Heart right ventricle (tissue), 16 donors: ENCODE data around the gene PUSL1. TPM values are rescaled to one million over a fixed set of nuclear protein-coding genes. Genes with fewer than 3 reads are reported as not detected.
A peak's percentile ranks its signal among the peaks of the same experiment; 100 is the strongest.
"Not testable (repeated sequence)": the region's sequence is repeated elsewhere in the genome, so short reads cannot be mapped to it uniquely, and the experiment has no call there.

Source experiments
- ATAC-seq, 8 donors: fragments of 200-7000 bp; cut with Tn5 transposase; one replicate each; pipeline ENCODE4 v1.9.1; 2020; ENCODE audit warnings: mild to moderate bottlenecking in 8 of 8, moderate library complexity in 8 of 8, moderate number of reproducible peaks in 1 of 8
- DNase-seq, 2 donors: peaks; one replicate each; pipeline ENCODE4 v3.0.0-alpha.2; 2020
- H3K27ac ChIP-seq, 10 donors: fragments of 200-600 bp; sonication (generic) in 2 of 10; one replicate each; pipeline versions ENCODE4 v1.5.0 to v1.8.0; 2020 to 2022; ENCODE audit warnings: mild to moderate bottlenecking in 3 of 10
- H3K27me3 ChIP-seq, 7 donors: fragments of 200-600 bp; one replicate each; pipeline ENCODE4 v1.8.0; 2021 to 2022; ENCODE audit warnings: mild to moderate bottlenecking in 2 of 7
- H3K36me3 ChIP-seq, 9 donors: fragments of 200-600 bp; sonication (generic) in 1 of 9; one replicate each; pipeline versions ENCODE4 v1.5.0 to v1.8.0; 2020 to 2022; ENCODE audit warnings: mild to moderate bottlenecking in 2 of 9
- H3K4me1 ChIP-seq, 9 donors: fragments of 200-600 bp; sonication (generic) in 1 of 9; one replicate each; pipeline versions ENCODE4 v1.5.0 to v1.8.0; 2020 to 2022; ENCODE audit warnings: mild to moderate bottlenecking in 4 of 9
- H3K4me3 ChIP-seq, 10 donors: fragments of 200-600 bp; sonication (generic) in 2 of 10; one replicate each; pipeline versions ENCODE4 v1.5.0 to v1.8.0; 2020 to 2022; ENCODE audit warnings: mild to moderate bottlenecking in 7 of 10, moderate library complexity in 2 of 10
- H3K9me3 ChIP-seq, 11 donors: fragments of 200-600 bp in 10 of 11; sonication (generic) in 2 of 11; one replicate each; pipeline versions ENCODE4 v1.5.0 to v1.8.0; 2013 to 2022; ENCODE audit warnings: mild to moderate bottlenecking in 2 of 11, control low read depth in 1 of 11, moderate library complexity in 1 of 11
- WGBS, 2 donors: extraction: QIAGEN DNeasy Blood & Tissue Kit; methylation state at CpG; one replicate each; pipeline ENCODE4 v1.1.7; 2013; ENCODE audit warnings: inconsistent platforms in 1 of 2; 5-methylcytosine and 5-hydroxymethylcytosine counted together
- intact Hi-C, 10 donors: fragments of 100-400 bp; cut with DNase I; formaldehyde crosslinking; loops; one replicate each; pipeline versions ENCODE4 v1.11.1 to v1.14.2; 2022
- polyA plus RNA-seq, 2 donors: library from polyadenylated mRNA; stranded (reverse); fragments of 200-250 nt; gene quantifications; one replicate each; pipeline ENCODE4 v1.2.3, GENCODE V29; 2013
- total RNA-seq, 10 donors: library from RNA; stranded (reverse); fragmentation: NEBNext Ultra II Directional in 3 of 10; extraction: Animal tissue kit (Norgen Biotek cat#: 25700) in 3 of 10; gene quantifications; one replicate each; pipeline versions ENCODE4 v1.2.1 to v1.2.4, GENCODE V29; 2021 to 2023
- TF ChIP-seq, protein P1 (sequence below), 9 donors: fragments of 200-600 bp; sonication (generic) in 2 of 9; IDR thresholded peaks; one replicate each; pipeline versions ENCODE4 v1.5.0 to v1.8.0; 2021 to 2022; ENCODE audit warnings: antibody characterized with exemption in 9 of 9, mild to moderate bottlenecking in 5 of 9, moderate library complexity in 1 of 9
- donor health status: Arrhythmogenic right ventricular cardiomyopathy.
- donor health status: ischemic (EF 13 %, LVEDD 7.1; RV severe dilation, severe dysfunction).
- donor health status: healthy with polysubstance abuse.
- donor health status: DM: no; HTN: yes; CAD: no.
- donor health status: DM: no; HTN: no; CAD: no.
- donor health status: ischemic (EF 25% LVEDD 6.9; RV normal size, moderate dysfunction).
- donor health status: ischemic (EF 25% LVEDD 5.7; RV mildly dilated, moderate dysfunction).
- donor health status: healthy.
- donor health status: DM: yes; HTN: yes; CAD: no.
- donor health status: Ischemic cardiomyopathy.
- donor health status: ischemic (EF 35%, LVEDD 5.7; RV mildly dilated, moderate dysfunction).
- donor health status: nonischemic (EF 11% LVEDD 7.7; RV severe dilation, severe dysfunction).
- donor health status: DM: yes; HTN: yes; CAD: no.
- donor health status: PGD.
- donor health status: ischemic (EF 29% LVEDD 5.4; RV normal size, mild dysfunction).
- donor health status: nonischemic (EF 23%, LVEDD 6.1; RV moderate dilation, normal function).

PUSL1 gene
- total and polyA plus RNA-seq, 12 donors = 5.6 to 17.8 (median 9.1) TPM

DNA sequence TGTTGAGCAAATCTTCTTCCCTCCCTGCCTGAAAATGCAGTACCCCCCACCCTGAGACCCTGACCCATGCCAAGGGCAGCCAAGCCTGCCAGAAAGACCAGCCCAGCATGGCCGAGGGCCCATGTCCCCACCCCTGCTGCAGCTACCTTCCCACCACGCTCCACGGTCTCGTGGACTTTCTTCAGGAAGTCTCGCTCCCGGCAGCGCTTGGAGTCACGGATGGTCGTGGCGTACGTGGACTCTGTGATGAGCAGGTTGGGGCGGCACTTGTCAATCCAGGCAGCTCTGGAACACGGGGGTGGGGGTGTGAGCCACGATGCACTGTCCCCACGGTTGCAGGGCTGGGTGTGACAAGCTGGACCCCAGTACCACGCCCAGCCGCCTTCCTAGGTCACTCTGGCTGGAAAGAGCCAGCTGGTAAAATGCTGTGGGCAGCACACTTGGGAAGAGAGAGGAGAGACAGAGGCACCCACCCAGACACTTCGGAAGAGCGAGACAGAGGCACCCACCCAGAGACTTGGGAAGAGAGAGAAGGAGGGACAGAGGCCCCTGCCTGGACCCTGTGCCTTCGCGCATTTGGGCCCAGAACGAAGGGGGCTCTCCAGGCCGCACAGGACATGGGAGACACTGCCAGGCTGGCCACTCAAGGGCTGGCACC is 6.4 kb downstream of the PUSL1 start:
- peaks cover 4 to 96% (median 43%) of the 10 kb centered on the region in 9 donors for H3K36me3 ChIP-seq
- ATAC-seq (no peak), DNase-seq (no peak)
- no peak overlapping the region for H3K4me3 ChIP-seq
- intact Hi-C loops = no loop called here
- H3K9me3 ChIP-seq = no peaks in the 10 kb centered on the region
- no peak overlapping the region for H3K27ac ChIP-seq
- 89 to 92% methylated on average over 23 of the region's 23 CpGs for WGBS, 2 donors
- no peaks in the 10 kb centered on the region for H3K27me3 ChIP-seq
- TF ChIP-seq, protein P1, sequence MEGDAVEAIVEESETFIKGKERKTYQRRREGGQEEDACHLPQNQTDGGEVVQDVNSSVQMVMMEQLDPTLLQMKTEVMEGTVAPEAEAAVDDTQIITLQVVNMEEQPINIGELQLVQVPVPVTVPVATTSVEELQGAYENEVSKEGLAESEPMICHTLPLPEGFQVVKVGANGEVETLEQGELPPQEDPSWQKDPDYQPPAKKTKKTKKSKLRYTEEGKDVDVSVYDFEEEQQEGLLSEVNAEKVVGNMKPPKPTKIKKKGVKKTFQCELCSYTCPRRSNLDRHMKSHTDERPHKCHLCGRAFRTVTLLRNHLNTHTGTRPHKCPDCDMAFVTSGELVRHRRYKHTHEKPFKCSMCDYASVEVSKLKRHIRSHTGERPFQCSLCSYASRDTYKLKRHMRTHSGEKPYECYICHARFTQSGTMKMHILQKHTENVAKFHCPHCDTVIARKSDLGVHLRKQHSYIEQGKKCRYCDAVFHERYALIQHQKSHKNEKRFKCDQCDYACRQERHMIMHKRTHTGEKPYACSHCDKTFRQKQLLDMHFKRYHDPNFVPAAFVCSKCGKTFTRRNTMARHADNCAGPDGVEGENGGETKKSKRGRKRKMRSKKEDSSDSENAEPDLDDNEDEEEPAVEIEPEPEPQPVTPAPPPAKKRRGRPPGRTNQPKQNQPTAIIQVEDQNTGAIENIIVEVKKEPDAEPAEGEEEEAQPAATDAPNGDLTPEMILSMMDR (IDR thresholded peaks at IDR 0.05) = no peak
- H3K4me1 ChIP-seq = peaks cover 0 to 25% (median 11%) of the 10 kb centered on the region in 9 donors

DNA sequence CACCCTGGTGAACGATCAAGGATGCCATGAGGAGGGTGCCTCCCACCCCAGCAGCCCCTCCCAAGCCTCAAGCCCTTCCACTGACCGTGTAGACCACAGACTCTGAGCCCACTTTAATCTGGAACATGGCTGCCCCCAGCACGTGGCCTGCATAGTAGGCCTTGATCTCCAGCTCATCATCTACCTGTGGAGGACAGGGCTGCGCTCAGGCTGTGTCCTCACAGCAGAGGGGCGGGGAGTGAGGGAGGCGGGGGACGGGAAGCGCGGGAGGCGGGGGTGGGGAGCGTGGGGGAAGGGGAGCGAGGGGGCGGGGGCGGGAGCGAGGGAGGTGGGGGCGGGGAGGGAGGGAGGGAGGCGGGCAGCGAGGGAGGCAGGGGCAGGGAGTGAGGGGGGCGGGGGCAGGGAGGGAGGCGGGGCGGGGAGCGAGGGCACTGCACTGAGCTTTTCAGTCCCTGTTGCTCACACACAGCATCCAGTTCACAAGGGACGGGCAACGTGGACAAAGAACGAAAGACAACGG is 7.1 kb downstream of the PUSL1 start:
- Histone ChIP-seq H3K9me3 (no peaks in the 10 kb centered on the region), H3K27ac (no peak overlapping the region), H3K36me3 (peaks cover 4 to 96% (median 50%) of the 10 kb centered on the region in 9 donors), H3K27me3 (no peaks in the 10 kb centered on the region), H3K4me1 (peaks cover 0 to 22% (median 13%) of the 10 kb centered on the region in 9 donors), H3K4me3 (no peak overlapping the region)
- ATAC-seq = no peak
- DNase-seq = no peak
- WGBS, 2 donors = 70 to 74% methylated on average over 14 to 24 of the region's 26 CpGs
- TF ChIP-seq, protein P1 (IDR thresholded peaks at IDR 0.05) = no peak
- intact Hi-C loops = no loop called here

DNA sequence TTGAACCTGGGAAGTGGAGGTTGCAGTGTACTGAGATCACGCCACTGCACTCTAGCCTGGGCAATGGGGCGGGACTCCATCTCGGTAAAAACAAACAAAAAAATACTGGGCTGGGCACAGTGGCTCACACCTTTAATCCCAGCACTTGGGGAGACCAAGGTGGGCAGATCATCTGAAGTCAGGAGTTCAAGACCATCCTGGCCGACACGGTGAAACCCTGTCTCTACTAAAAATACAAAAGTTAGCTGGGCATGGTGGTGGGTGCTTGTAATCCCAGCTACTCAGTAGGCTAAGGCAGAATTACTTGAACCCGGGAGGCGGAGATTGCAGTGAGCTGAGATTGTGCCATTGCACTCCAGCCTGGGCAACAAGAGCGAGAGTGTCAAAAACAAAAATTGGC is 7.8 kb downstream of the PUSL1 start:
- intact Hi-C loops = not testable (repeated sequence)

DNA sequence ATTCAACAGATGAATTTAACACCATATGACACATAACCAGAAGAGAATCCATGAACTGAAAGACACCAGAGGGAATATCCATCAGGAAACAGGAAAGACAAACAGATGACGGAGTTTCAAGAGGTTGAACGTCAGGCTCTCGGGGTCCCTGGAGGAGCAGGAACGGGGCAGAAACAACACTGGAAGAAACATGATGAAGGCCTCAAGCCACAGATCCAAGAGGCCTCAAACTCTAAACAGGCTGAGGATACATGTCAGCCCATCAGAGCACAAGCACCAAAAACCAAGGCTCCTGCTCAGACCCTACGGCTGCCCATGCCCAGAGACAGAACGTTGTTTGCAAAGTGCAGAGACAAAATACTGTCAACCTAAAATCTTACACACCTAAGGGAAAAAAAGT is 9.0 kb downstream of the PUSL1 start:
- H3K9me3 ChIP-seq = no peaks in the 10 kb centered on the region
- no peak overlapping the region for H3K4me3 ChIP-seq
- no peaks in the 10 kb centered on the region for H3K27me3 ChIP-seq
- intact Hi-C loops = no loop called here
- 90 to 91% methylated on average over 6 of the region's 6 CpGs for WGBS, 2 donors
- peaks cover 0 to 40% (median 27%) of the 10 kb centered on the region in 9 donors for H3K4me1 ChIP-seq
- DNase-seq (no peak), ATAC-seq (no peak)
- peak overlapping the region in 7 of 10 donors; percentile 21 to 73 (median 51) for H3K27ac ChIP-seq
- H3K36me3 ChIP-seq = peaks cover 4 to 92% (median 38%) of the 10 kb centered on the region in 9 donors
- TF ChIP-seq, protein P1 (IDR thresholded peaks at IDR 0.05) = no peak

More for the DNA sequence above, 7.8 kb downstream of the PUSL1 start:
- 91 to 92% methylated on average over 8 of the region's 8 CpGs for WGBS, 2 donors
- Histone ChIP-seq H3K4me1 (peaks cover 0 to 29% (median 20%) of the 10 kb centered on the region in 9 donors), H3K36me3 (peaks cover 4 to 96% (median 46%) of the 10 kb centered on the region in 9 donors)
- ATAC-seq, H3K27ac ChIP-seq, H3K27me3 ChIP-seq, H3K4me3 ChIP-seq, H3K9me3 ChIP-seq, DNase-seq: not testable (repeated sequence)
